Measurements from ENCODE around the gene C12orf57. TPM values are rescaled to one million over a fixed set of nuclear protein-coding genes. Genes with fewer than 3 reads are reported as not detected.

C12orf57 gene
- polyA plus RNA-seq, 2 of the 4 experiments (the other 2 are of a cell fraction): 261 to 466 TPM

Small RNA genes lying within 50 kb of the gene (small RNA-seq; reads per million reads assigned to genes)
- gene MIR141: 2.1 to 1,177 (median 372) reads per million in 6 experiments
- gene MIR200C: 7.8 to 251 (median 117) reads per million in 6 experiments
- 0 reads per million in 6 experiments for gene RNU7-1
- 4.5 to 19.8 (median 14.2) reads per million in 6 experiments for gene SCARNA12

Other genes with a start within 250 kb of the C12orf57 start
- 0.10 and 0.22 TPM in 2 replicates for gene PIANP, start 243.2 kb upstream of the C12orf57 start, polyA plus RNA-seq (2011; rRNA removed)
- gene PIANP, start 243.2 kb upstream of the C12orf57 start, polyA plus RNA-seq (2017; fragmentation: RNase III; extraction: RNeasy Plus Mini Kit Qiagen cat#74134 plus additional on column Dnase treatment): 0.30 to 0.56 TPM (median 0.45 TPM) in 3 replicates
- 78.8 and 95.0 TPM in 2 replicates for gene COPS7A, start 220.0 kb upstream of the C12orf57 start, polyA plus RNA-seq (2011; rRNA removed)
- gene COPS7A, start 220.0 kb upstream of the C12orf57 start, polyA plus RNA-seq (2017; fragmentation: RNase III; extraction: RNeasy Plus Mini Kit Qiagen cat#74134 plus additional on column Dnase treatment): 46.9 to 51.2 TPM (median 50.0 TPM) in 3 replicates
- 302 and 310 TPM in 2 replicates for gene MLF2, start 190.9 kb upstream of the C12orf57 start, polyA plus RNA-seq (2011; rRNA removed)
- gene MLF2, start 190.9 kb upstream of the C12orf57 start, polyA plus RNA-seq (2017; fragmentation: RNase III; extraction: RNeasy Plus Mini Kit Qiagen cat#74134 plus additional on column Dnase treatment): 269 to 305 TPM (median 295 TPM) in 3 replicates
- gene PTMS, start 177.7 kb upstream of the C12orf57 start, polyA plus RNA-seq (2011; rRNA removed): 205 and 391 TPM in 2 replicates
- 868 to 1,195 TPM (median 1,161 TPM) in 3 replicates for gene PTMS, start 177.7 kb upstream of the C12orf57 start, polyA plus RNA-seq (2017; fragmentation: RNase III; extraction: RNeasy Plus Mini Kit Qiagen cat#74134 plus additional on column Dnase treatment)
- gene LAG3, start 171.5 kb upstream of the C12orf57 start, polyA plus RNA-seq (2011; rRNA removed): 0.56 and 0.66 TPM in 2 replicates
- gene LAG3, start 171.5 kb upstream of the C12orf57 start, polyA plus RNA-seq (2017; fragmentation: RNase III; extraction: RNeasy Plus Mini Kit Qiagen cat#74134 plus additional on column Dnase treatment): 1.6 to 2.3 TPM (median 1.7 TPM) in 3 replicates
- not detected in 2 replicates for gene CD4, start 154.5 kb upstream of the C12orf57 start, polyA plus RNA-seq (2011; rRNA removed)
- gene CD4, start 154.5 kb upstream of the C12orf57 start, polyA plus RNA-seq (2017; fragmentation: RNase III; extraction: RNeasy Plus Mini Kit Qiagen cat#74134 plus additional on column Dnase treatment): 0.03 TPM in 1 of 3 replicates, not detected in the others
- 1.8 TPM in 2 replicates for gene GPR162, start 122.2 kb upstream of the C12orf57 start, polyA plus RNA-seq (2011; rRNA removed)
- 1.7 to 2.4 TPM (median 1.7 TPM) in 3 replicates for gene GPR162, start 122.2 kb upstream of the C12orf57 start, polyA plus RNA-seq (2017; fragmentation: RNase III; extraction: RNeasy Plus Mini Kit Qiagen cat#74134 plus additional on column Dnase treatment)
- gene P3H3, start 115.6 kb upstream of the C12orf57 start, polyA plus RNA-seq (2011; rRNA removed): 8.1 and 8.6 TPM in 2 replicates
- gene P3H3, start 115.6 kb upstream of the C12orf57 start, polyA plus RNA-seq (2017; fragmentation: RNase III; extraction: RNeasy Plus Mini Kit Qiagen cat#74134 plus additional on column Dnase treatment): 17.7 to 23.2 TPM (median 21.9 TPM) in 3 replicates
- gene GNB3, start 103.1 kb upstream of the C12orf57 start, polyA plus RNA-seq (2011; rRNA removed): 0.94 and 1.1 TPM in 2 replicates
- gene GNB3, start 103.1 kb upstream of the C12orf57 start, polyA plus RNA-seq (2017; fragmentation: RNase III; extraction: RNeasy Plus Mini Kit Qiagen cat#74134 plus additional on column Dnase treatment): 2.3 to 3.7 TPM (median 2.7 TPM) in 3 replicates
- 51.5 and 57.5 TPM in 2 replicates for gene CDCA3, start 92.7 kb upstream of the C12orf57 start, polyA plus RNA-seq (2011; rRNA removed)
- gene CDCA3, start 92.7 kb upstream of the C12orf57 start, polyA plus RNA-seq (2017; fragmentation: RNase III; extraction: RNeasy Plus Mini Kit Qiagen cat#74134 plus additional on column Dnase treatment): 79.6 to 92.0 TPM (median 80.2 TPM) in 3 replicates
- gene USP5, start 91.9 kb upstream of the C12orf57 start, polyA plus RNA-seq (2011; rRNA removed): 58.6 and 64.5 TPM in 2 replicates
- 75.3 to 78.2 TPM (median 76.9 TPM) in 3 replicates for gene USP5, start 91.9 kb upstream of the C12orf57 start, polyA plus RNA-seq (2017; fragmentation: RNase III; extraction: RNeasy Plus Mini Kit Qiagen cat#74134 plus additional on column Dnase treatment)
- 1,913 and 2,511 TPM in 2 replicates for gene TPI1, start 76.5 kb upstream of the C12orf57 start, polyA plus RNA-seq (2011; rRNA removed)
- gene TPI1, start 76.5 kb upstream of the C12orf57 start, polyA plus RNA-seq (2017; fragmentation: RNase III; extraction: RNeasy Plus Mini Kit Qiagen cat#74134 plus additional on column Dnase treatment): 1,221 to 1,293 TPM (median 1,253 TPM) in 3 replicates
- 15.3 and 16.8 TPM in 2 replicates for gene SPSB2, start 70.7 kb upstream of the C12orf57 start, polyA plus RNA-seq (2011; rRNA removed)
- gene SPSB2, start 70.7 kb upstream of the C12orf57 start, polyA plus RNA-seq (2017; fragmentation: RNase III; extraction: RNeasy Plus Mini Kit Qiagen cat#74134 plus additional on column Dnase treatment): 20.8 to 22.1 TPM (median 21.8 TPM) in 3 replicates
- 33.3 and 40.4 TPM in 2 replicates for gene LRRC23, start 39.2 kb upstream of the C12orf57 start, polyA plus RNA-seq (2011; rRNA removed)
- gene LRRC23, start 39.2 kb upstream of the C12orf57 start, polyA plus RNA-seq (2017; fragmentation: RNase III; extraction: RNeasy Plus Mini Kit Qiagen cat#74134 plus additional on column Dnase treatment): 17.2 to 19.1 TPM (median 19.1 TPM) in 3 replicates
- 26.2 and 45.1 TPM in 2 replicates for gene ENO2, start 29.4 kb upstream of the C12orf57 start, polyA plus RNA-seq (2011; rRNA removed)
- gene ENO2, start 29.4 kb upstream of the C12orf57 start, polyA plus RNA-seq (2017; fragmentation: RNase III; extraction: RNeasy Plus Mini Kit Qiagen cat#74134 plus additional on column Dnase treatment): 31.0 to 38.6 TPM (median 31.6 TPM) in 3 replicates
- 11.3 and 23.1 TPM in 2 replicates for gene ATN1, start 16.1 kb upstream of the C12orf57 start, polyA plus RNA-seq (2011; rRNA removed)
- gene ATN1, start 16.1 kb upstream of the C12orf57 start, polyA plus RNA-seq (2017; fragmentation: RNase III; extraction: RNeasy Plus Mini Kit Qiagen cat#74134 plus additional on column Dnase treatment): 40.3 to 51.6 TPM (median 51.2 TPM) in 3 replicates
- gene RNU7-1, start 206 bp upstream of the C12orf57 start, polyA plus RNA-seq (2011; rRNA removed): not detected in 2 replicates
- gene RNU7-1, start 206 bp upstream of the C12orf57 start, polyA plus RNA-seq (2017; fragmentation: RNase III; extraction: RNeasy Plus Mini Kit Qiagen cat#74134 plus additional on column Dnase treatment): not detected in 3 replicates
- gene PTPN6, start 7.3 kb downstream of the C12orf57 start, polyA plus RNA-seq (2011; rRNA removed): 18.9 and 29.0 TPM in 2 replicates
- gene PTPN6, start 7.3 kb downstream of the C12orf57 start, polyA plus RNA-seq (2017; fragmentation: RNase III; extraction: RNeasy Plus Mini Kit Qiagen cat#74134 plus additional on column Dnase treatment): 14.2 to 17.1 TPM (median 15.1 TPM) in 3 replicates
- 296 and 297 TPM in 2 replicates for gene PHB2, start 26.6 kb downstream of the C12orf57 start, polyA plus RNA-seq (2011; rRNA removed)
- gene PHB2, start 26.6 kb downstream of the C12orf57 start, polyA plus RNA-seq (2017; fragmentation: RNase III; extraction: RNeasy Plus Mini Kit Qiagen cat#74134 plus additional on column Dnase treatment): 292 to 313 TPM (median 293 TPM) in 3 replicates
- 92.0 and 96.7 TPM in 2 replicates for gene EMG1, start 26.9 kb downstream of the C12orf57 start, polyA plus RNA-seq (2011; rRNA removed)
- gene EMG1, start 26.9 kb downstream of the C12orf57 start, polyA plus RNA-seq (2017; fragmentation: RNase III; extraction: RNeasy Plus Mini Kit Qiagen cat#74134 plus additional on column Dnase treatment): 65.7 to 78.2 TPM (median 67.9 TPM) in 3 replicates
- gene LPCAT3, start 74.5 kb downstream of the C12orf57 start, polyA plus RNA-seq (2011; rRNA removed): 52.0 and 53.4 TPM in 2 replicates
- gene LPCAT3, start 74.5 kb downstream of the C12orf57 start, polyA plus RNA-seq (2017; fragmentation: RNase III; extraction: RNeasy Plus Mini Kit Qiagen cat#74134 plus additional on column Dnase treatment): 27.4 to 43.0 TPM (median 42.8 TPM) in 3 replicates
- 107 and 109 TPM in 2 replicates for gene C1S, start 116.7 kb downstream of the C12orf57 start, polyA plus RNA-seq (2011; rRNA removed)
- gene C1S, start 116.7 kb downstream of the C12orf57 start, polyA plus RNA-seq (2017; fragmentation: RNase III; extraction: RNeasy Plus Mini Kit Qiagen cat#74134 plus additional on column Dnase treatment): 61.2 to 76.2 TPM (median 65.5 TPM) in 3 replicates
- 36.0 and 57.8 TPM in 2 replicates for gene C1R, start 148.4 kb downstream of the C12orf57 start, polyA plus RNA-seq (2011; rRNA removed)
- gene C1R, start 148.4 kb downstream of the C12orf57 start, polyA plus RNA-seq (2017; fragmentation: RNase III; extraction: RNeasy Plus Mini Kit Qiagen cat#74134 plus additional on column Dnase treatment): 24.8 to 40.4 TPM (median 31.4 TPM) in 3 replicates
- gene C1RL, start 165.2 kb downstream of the C12orf57 start, polyA plus RNA-seq (2011; rRNA removed): 30.4 and 32.4 TPM in 2 replicates
- gene C1RL, start 165.2 kb downstream of the C12orf57 start, polyA plus RNA-seq (2017; fragmentation: RNase III; extraction: RNeasy Plus Mini Kit Qiagen cat#74134 plus additional on column Dnase treatment): 20.8 to 28.3 TPM (median 25.2 TPM) in 3 replicates
- gene RBP5, start 184.9 kb downstream of the C12orf57 start, polyA plus RNA-seq (2011; rRNA removed): not detected in 2 replicates
- gene RBP5, start 184.9 kb downstream of the C12orf57 start, polyA plus RNA-seq (2017; fragmentation: RNase III; extraction: RNeasy Plus Mini Kit Qiagen cat#74134 plus additional on column Dnase treatment): 0.09 to 0.44 TPM (median 0.25 TPM) in 3 replicates
- gene CLSTN3, start 186.3 kb downstream of the C12orf57 start, polyA plus RNA-seq (2011; rRNA removed): 24.9 and 32.7 TPM in 2 replicates
- gene CLSTN3, start 186.3 kb downstream of the C12orf57 start, polyA plus RNA-seq (2017; fragmentation: RNase III; extraction: RNeasy Plus Mini Kit Qiagen cat#74134 plus additional on column Dnase treatment): 17.4 to 22.5 TPM (median 19.3 TPM) in 3 replicates
- 21.5 and 27.3 TPM in 2 replicates for gene PEX5, start 245.7 kb downstream of the C12orf57 start, polyA plus RNA-seq (2011; rRNA removed)
- 27.1 to 33.1 TPM (median 31.5 TPM) in 3 replicates for gene PEX5, start 245.7 kb downstream of the C12orf57 start, polyA plus RNA-seq (2017; fragmentation: RNase III; extraction: RNeasy Plus Mini Kit Qiagen cat#74134 plus additional on column Dnase treatment)

All from A549 (cell line).